ENCODE measurements around the gene PCDH9.

Gene PCDH9

GRCh38 chr13:67152085-67152484, 78.1 kb downstream of the PCDH9 start:
- no peak for DNase-seq

GRCh38 chr13:67151652-67152051, 78.5 kb downstream of the PCDH9 start:
- no peak for DNase-seq

GRCh38 chr13:67150608-67151007, 79.5 kb downstream of the PCDH9 start:
- DNase-seq = no peak

- peak; percentile 59 for DNase-seq
These were observed 82.0 kb downstream of the PCDH9 start for GRCh38 chr13:67148161-67148571.

- peak; percentile 86 for DNase-seq
These were observed 82.6 kb downstream of the PCDH9 start for GRCh38 chr13:67147342-67148133.

GRCh38 chr13:67146523-67147130, 83.5 kb downstream of the PCDH9 start:
- DNase-seq = no peak

- DNase-seq = no peak
These were observed 84.2 kb downstream of the PCDH9 start for GRCh38 chr13:67145950-67146349.

GRCh38 chr13:67143544-67144115, 86.5 kb downstream of the PCDH9 start:
- DNase-seq = no peak

- DNase-seq = no peak
These were observed 90.1 kb downstream of the PCDH9 start for GRCh38 chr13:67140006-67140405.

- no peak for DNase-seq
These were observed 90.6 kb downstream of the PCDH9 start for GRCh38 chr13:67139551-67139950.

GRCh38 chr13:67138970-67139369, 91.2 kb downstream of the PCDH9 start:
- DNase-seq = no peak

GRCh38 chr13:67137044-67137735, 92.9 kb downstream of the PCDH9 start:
- peak; percentile 31 for DNase-seq

GRCh38 chr13:67136157-67136556, 94.0 kb downstream of the PCDH9 start:
- DNase-seq = no peak

- no peak for DNase-seq
These were observed 94.8 kb downstream of the PCDH9 start for GRCh38 chr13:67135356-67135755.

GRCh38 chr13:67134417-67135129, 95.6 kb downstream of the PCDH9 start:
- peak; percentile 0 for DNase-seq

GRCh38 chr13:67133476-67133875, 96.7 kb downstream of the PCDH9 start:
- DNase-seq = peak; percentile 5

- no peak for DNase-seq
These were observed 98.7 kb downstream of the PCDH9 start for GRCh38 chr13:67131393-67131792.

GRCh38 chr13:67130444-67130843, 99.7 kb downstream of the PCDH9 start:
- no peak for DNase-seq

- DNase-seq = no peak
These were observed 102.0 kb downstream of the PCDH9 start for GRCh38 chr13:67128136-67128535.

- DNase-seq = no peak
These were observed 104.5 kb downstream of the PCDH9 start for GRCh38 chr13:67125681-67126080.

GRCh38 chr13:67123165-67123564, 107.0 kb downstream of the PCDH9 start:
- no peak for DNase-seq

- DNase-seq = no peak
These were observed 107.9 kb downstream of the PCDH9 start for GRCh38 chr13:67122251-67122650.

All from fibroblast of skin of right biceps (primary cell).